ENCODE results near the gene SCAPER. TPM values are rescaled to one million over a fixed set of nuclear protein-coding genes. Genes with fewer than 3 reads are reported as not detected.
A peak's percentile ranks its signal among the peaks of the same experiment; 100 is the strongest.

Gene SCAPER
- total and polyA plus RNA-seq, 2 donors = 15.7 to 15.9 TPM

- WGBS = 8% methylated on average over 3 of the region's 3 CpGs
- Histone ChIP-seq H3K4me3 (ENCODE audit: low read length in 2 of 2) (no peak overlapping the region), H3K36me3 (ENCODE audit: control insufficient read depth in 2 of 2, insufficient read depth in 2 of 2, low read length in 1 of 2) (no peaks in the 10 kb centered on the region), H3K27ac (ENCODE audit: low read depth in 1 of 2, low read length in 1 of 2) (no peak overlapping the region), H3K9me3 (ENCODE audit: control insufficient read depth in 2 of 2, insufficient read depth in 1 of 2, low read length in 1 of 2) (peaks cover 3 to 7% of the 10 kb centered on the region in 2 donors), H3K4me1 (ENCODE audit: control insufficient read depth in 2 of 2, insufficient read depth in 2 of 2, low read length in 2 of 2) (peaks cover 18 to 30% of the 10 kb centered on the region in 2 donors), H3K27me3 (ENCODE audit: control insufficient read depth in 2 of 2, insufficient read depth in 1 of 2, low read length in 1 of 2) (peaks cover 72 to 91% of the 10 kb centered on the region in 2 donors)
- peak in 1 of 9 donors; percentile 3 for DNase-seq (ENCODE audit: low read depth in 6 of 9, low spot score in 9 of 9)
Observed at GRCh38 chr15:76344893-76345582, 560.1 kb downstream of the SCAPER start.

- peak in 1 of 9 donors; percentile 25 for DNase-seq (ENCODE audit: low read depth in 6 of 9, low spot score in 9 of 9)
- 13% methylated on average over 16 of the region's 16 CpGs for WGBS
- Histone ChIP-seq H3K36me3 (ENCODE audit: control insufficient read depth in 2 of 2, insufficient read depth in 2 of 2, low read length in 1 of 2) (no peaks in the 10 kb centered on the region), H3K4me3 (ENCODE audit: low read length in 2 of 2) (no peak overlapping the region), H3K4me1 (ENCODE audit: control insufficient read depth in 2 of 2, insufficient read depth in 2 of 2, low read length in 2 of 2) (peaks cover 20 to 38% of the 10 kb centered on the region in 2 donors), H3K9me3 (ENCODE audit: control insufficient read depth in 2 of 2, insufficient read depth in 1 of 2, low read length in 1 of 2) (peaks cover 3 to 7% of the 10 kb centered on the region in 2 donors), H3K27me3 (ENCODE audit: control insufficient read depth in 2 of 2, insufficient read depth in 1 of 2, low read length in 1 of 2) (peaks cover 81 to 100% of the 10 kb centered on the region in 2 donors), H3K27ac (ENCODE audit: low read depth in 1 of 2, low read length in 1 of 2) (no peak overlapping the region)
Observed at GRCh38 chr15:76343313-76343996, 561.7 kb downstream of the SCAPER start.

GRCh38 chr15:76342382-76343201, 562.5 kb downstream of the SCAPER start:
- no peak overlapping the region for H3K27ac ChIP-seq (ENCODE audit: low read depth in 1 of 2, low read length in 1 of 2)
- H3K4me3 ChIP-seq (ENCODE audit: low read length in 2 of 2) = peak overlapping the region in 1 of 2 donors; percentile 30
- H3K4me1 ChIP-seq (ENCODE audit: control insufficient read depth in 2 of 2, insufficient read depth in 2 of 2, low read length in 2 of 2) = peaks cover 20 to 43% of the 10 kb centered on the region in 2 donors
- H3K36me3 ChIP-seq (ENCODE audit: control insufficient read depth in 2 of 2, insufficient read depth in 2 of 2, low read length in 1 of 2) = no peaks in the 10 kb centered on the region
- peaks cover 3 to 7% of the 10 kb centered on the region in 2 donors for H3K9me3 ChIP-seq (ENCODE audit: control insufficient read depth in 2 of 2, insufficient read depth in 1 of 2, low read length in 1 of 2)
- DNase-seq (ENCODE audit: low read depth in 6 of 9, low spot score in 9 of 9) = peak in 1 of 9 donors; percentile 16
- peaks cover 84 to 100% of the 10 kb centered on the region in 2 donors for H3K27me3 ChIP-seq (ENCODE audit: control insufficient read depth in 2 of 2, insufficient read depth in 1 of 2, low read length in 1 of 2)
- 5% methylated on average over 87 of the region's 87 CpGs for WGBS

- H3K27me3 ChIP-seq (ENCODE audit: control insufficient read depth in 2 of 2, insufficient read depth in 1 of 2, low read length in 1 of 2) = peaks cover 84 to 100% of the 10 kb centered on the region in 2 donors
- no peak overlapping the region for H3K27ac ChIP-seq (ENCODE audit: low read depth in 1 of 2, low read length in 1 of 2)
- peaks cover 20 to 49% of the 10 kb centered on the region in 2 donors for H3K4me1 ChIP-seq (ENCODE audit: control insufficient read depth in 2 of 2, insufficient read depth in 2 of 2, low read length in 2 of 2)
- no peak overlapping the region for H3K4me3 ChIP-seq (ENCODE audit: low read length in 2 of 2)
- peak in 1 of 9 donors; percentile 18 for DNase-seq (ENCODE audit: low read depth in 6 of 9, low spot score in 9 of 9)
- H3K36me3 ChIP-seq (ENCODE audit: control insufficient read depth in 2 of 2, insufficient read depth in 2 of 2, low read length in 1 of 2) = no peaks in the 10 kb centered on the region
- H3K9me3 ChIP-seq (ENCODE audit: control insufficient read depth in 2 of 2, insufficient read depth in 1 of 2, low read length in 1 of 2) = peaks cover 3 to 7% of the 10 kb centered on the region in 2 donors
- WGBS = 8% methylated on average over 20 of the region's 20 CpGs
Observed at GRCh38 chr15:76342058-76342381, 563.1 kb downstream of the SCAPER start.

- no peaks in the 10 kb centered on the region for H3K36me3 ChIP-seq (ENCODE audit: control insufficient read depth in 2 of 2, insufficient read depth in 2 of 2, low read length in 1 of 2)
- H3K4me3 ChIP-seq (ENCODE audit: low read length in 2 of 2) = no peak overlapping the region
- peaks cover 20 to 49% of the 10 kb centered on the region in 2 donors for H3K4me1 ChIP-seq (ENCODE audit: control insufficient read depth in 2 of 2, insufficient read depth in 2 of 2, low read length in 2 of 2)
- H3K9me3 ChIP-seq (ENCODE audit: control insufficient read depth in 2 of 2, insufficient read depth in 1 of 2, low read length in 1 of 2) = peaks cover 3 to 7% of the 10 kb centered on the region in 2 donors
- H3K27me3 ChIP-seq (ENCODE audit: control insufficient read depth in 2 of 2, insufficient read depth in 1 of 2, low read length in 1 of 2) = peaks cover 87 to 100% of the 10 kb centered on the region in 2 donors
- no peak overlapping the region for H3K27ac ChIP-seq (ENCODE audit: low read depth in 1 of 2, low read length in 1 of 2)
- peak in 1 of 9 donors; percentile 12 for DNase-seq (ENCODE audit: low read depth in 6 of 9, low spot score in 9 of 9)
- 5% methylated on average over 42 of the region's 42 CpGs for WGBS
Observed at GRCh38 chr15:76341366-76342057, 563.6 kb downstream of the SCAPER start.

- peak in 1 of 9 donors; percentile 37 for DNase-seq (ENCODE audit: low read depth in 6 of 9, low spot score in 9 of 9)
- Histone ChIP-seq H3K9me3 (ENCODE audit: control insufficient read depth in 2 of 2, insufficient read depth in 1 of 2, low read length in 1 of 2) (peaks cover 3 to 11% of the 10 kb centered on the region in 2 donors), H3K4me1 (ENCODE audit: control insufficient read depth in 2 of 2, insufficient read depth in 2 of 2, low read length in 2 of 2) (peaks cover 21 to 49% of the 10 kb centered on the region in 2 donors), H3K27me3 (ENCODE audit: control insufficient read depth in 2 of 2, insufficient read depth in 1 of 2, low read length in 1 of 2) (peaks cover 86 to 100% of the 10 kb centered on the region in 2 donors), H3K4me3 (ENCODE audit: low read length in 2 of 2) (peak overlapping the region in 1 of 2 donors; percentile 36), H3K27ac (ENCODE audit: low read depth in 1 of 2, low read length in 1 of 2) (no peak overlapping the region), H3K36me3 (ENCODE audit: control insufficient read depth in 2 of 2, insufficient read depth in 2 of 2, low read length in 1 of 2) (no peaks in the 10 kb centered on the region)
- WGBS = 3% methylated on average over 35 of the region's 35 CpGs
Observed at GRCh38 chr15:76340803-76341365, 564.3 kb downstream of the SCAPER start.

GRCh38 chr15:76340198-76340802, 564.8 kb downstream of the SCAPER start:
- peak in 1 of 9 donors; percentile 64 for DNase-seq (ENCODE audit: low read depth in 6 of 9, low spot score in 9 of 9)
- Histone ChIP-seq H3K27me3 (ENCODE audit: control insufficient read depth in 2 of 2, insufficient read depth in 1 of 2, low read length in 1 of 2) (peaks cover 86 to 100% of the 10 kb centered on the region in 2 donors), H3K4me1 (ENCODE audit: control insufficient read depth in 2 of 2, insufficient read depth in 2 of 2, low read length in 2 of 2) (peaks cover 24 to 54% of the 10 kb centered on the region in 2 donors), H3K4me3 (ENCODE audit: low read length in 2 of 2) (peak overlapping the region in 1 of 2 donors; percentile 36), H3K27ac (ENCODE audit: low read depth in 1 of 2, low read length in 1 of 2) (no peak overlapping the region), H3K9me3 (ENCODE audit: control insufficient read depth in 2 of 2, insufficient read depth in 1 of 2, low read length in 1 of 2) (peaks cover 3 to 11% of the 10 kb centered on the region in 2 donors), H3K36me3 (ENCODE audit: control insufficient read depth in 2 of 2, insufficient read depth in 2 of 2, low read length in 1 of 2) (no peaks in the 10 kb centered on the region)
- WGBS = 2% methylated on average over 53 of the region's 53 CpGs

Measured in thymus (tissue), 11 donors.